K562 (cell line): ENCODE results near the gene RASD2. TPM values are rescaled to one million over a fixed set of nuclear protein-coding genes. Genes with fewer than 3 reads are reported as not detected.

Experiments used
- BACH1 ChIP-seq: fragments of 200-800 bp; sonication (Bioruptor generic); IDR thresholded peaks from 2 replicates; pipeline ENCODE4 v1.6.1; 2016; ENCODE audit warnings: missing genetic modification characterization, missing compliant biosample characterization
- DIDO1 ChIP-seq: fragments of 450-650 bp; IDR thresholded peaks from 2 replicates; pipeline ENCODE4 v1.6.1; 2016; ENCODE audit warnings: low read depth, missing biosample characterization, missing genetic modification characterization
- EP300 ChIP-seq: IDR thresholded peaks from 2 replicates; pipeline ENCODE4 v1.6.1; 2012; ENCODE audit warnings: low read length, improper control_type of control experiment
- HDAC3 ChIP-seq: fragments of 450-650 bp; IDR thresholded peaks from 2 replicates; pipeline ENCODE4 v1.6.1; 2018; ENCODE audit warnings: borderline replicate concordance, mild to moderate bottlenecking, moderate library complexity; ENCODE audit not compliant: partially characterized antibody
- MECOM ChIP-seq: fragments of 250-450 bp; sonication (Bioruptor Pico); IDR thresholded peaks from 2 replicates; pipeline ENCODE4 v1.8.0; 2022; ENCODE audit warnings: inconsistent platforms
- NFRKB ChIP-seq: fragments of 450-650 bp; IDR thresholded peaks from 2 replicates; pipeline ENCODE4 v1.6.1; 2016; ENCODE audit warnings: low read depth
- PRPF4 ChIP-seq: fragments of 200-400 bp; formaldehyde crosslinking; IDR thresholded peaks from one replicate; pipeline ENCODE4 v1.6.1; 2017; ENCODE audit warnings: low read length, low read depth, mild to moderate bottlenecking; ENCODE audit not compliant: insufficient read depth, poor library complexity, severe bottlenecking
- RBBP5 ChIP-seq: fragments of 200-600 bp; sonication (generic); IDR thresholded peaks from 2 replicates; pipeline ENCODE4 v1.6.1; 2012; ENCODE audit warnings: borderline replicate concordance, mild to moderate bottlenecking, low read length, control low read depth, inconsistent platforms; ENCODE audit not compliant: insufficient read depth, poor library complexity, severe bottlenecking
- TEAD1 ChIP-seq, 2 experiments: fragments of 450-650 bp in 1 of 2; sonication (generic) in 1 of 2; formaldehyde crosslinking; IDR thresholded peaks; 2 replicates each; pipeline versions ENCODE4 v1.4.0 to v1.8.0; 2020 to 2022; ENCODE audit warnings: mild to moderate bottlenecking in 2 of 2, missing genetic modification reagents in 1 of 2
- TFAM ChIP-seq: fragments of 250-450 bp; sonication (Bioruptor Pico); conservative IDR thresholded peaks from 2 replicates; pipeline ENCODE4 v1.5.0; 2021; ENCODE audit warnings: mild to moderate bottlenecking, moderate library complexity
- ZFP36 ChIP-seq: fragments of 150-350 bp; IDR thresholded peaks from 2 replicates; pipeline ENCODE4 v1.6.1; 2018; ENCODE audit warnings: low read length, low read depth; ENCODE audit not compliant: partially characterized antibody
- ZNF124 ChIP-seq: sonication (generic); formaldehyde crosslinking; IDR thresholded peaks from 2 replicates; pipeline ENCODE4 v1.8.1; 2022; ENCODE audit warnings: missing genetic modification reagents
- ZNF184 ChIP-seq: sonication (generic); formaldehyde crosslinking; IDR thresholded peaks from 2 replicates; pipeline ENCODE4 v1.5.0; 2020; ENCODE audit warnings: missing genetic modification reagents
- polyA plus RNA-seq, 8 experiments: library from polyadenylated mRNA; depleted of rRNA in 4 of 8; stranded (reverse) in 5 of 8; unstranded in 3 of 8; fragments of >200 nt; fragmentation: Nextera tagmentation in 2 of 8; fragmentation: Illumina TruSeq in 1 of 8; extraction: Ambion mirVana in 2 of 8; extraction: Trizol in 1 of 8; gene quantifications; 2 replicates each; pipeline versions ENCODE4 v1.2.1 to v1.2.3, GENCODE V29; 2011 to 2014; ENCODE audit warnings: inconsistent platforms in 1 of 8, missing spikeins in 1 of 8
- total RNA-seq, 7 experiments: library from RNA; depleted of rRNA in 6 of 7; stranded (reverse); fragments of >200 nt in 6 of 7; fragmentation: Illumina TruSeq in 2 of 7; extraction: Trizol in 2 of 7; gene quantifications; 2 replicates each; pipeline versions ENCODE4 v1.2.1 to v1.2.3, GENCODE V29; 2011 to 2021; ENCODE audit warnings: low replicate concordance in 1 of 7
- TF ChIP-seq, protein P1 (sequence below): conservative IDR thresholded peaks from 2 replicates; pipeline ENCODE4 v1.6.1; 2011; ENCODE audit warnings: low read depth, mild to moderate bottlenecking, low read length; ENCODE audit not compliant: control insufficient read depth
- TF ChIP-seq, protein P2 (sequence below): fragments of 250-450 bp; sonication (Bioruptor Pico); IDR thresholded peaks from 2 replicates; pipeline ENCODE4 v1.8.0; 2022; ENCODE audit warnings: moderate library complexity, mild to moderate bottlenecking, inconsistent platforms
- TF ChIP-seq, protein P3 (sequence below): fragments of 250-450 bp; sonication (Bioruptor Pico); IDR thresholded peaks from 2 replicates; pipeline ENCODE4 v1.5.1; 2021; ENCODE audit warnings: mild to moderate bottlenecking
- TF ChIP-seq, protein P4 (sequence below): fragments of 150-350 bp; IDR thresholded peaks from 2 replicates; pipeline ENCODE4 v1.6.1; 2014; ENCODE audit warnings: low read depth, mild to moderate bottlenecking, low read length, borderline replicate concordance
- TF ChIP-seq, protein P5 (sequence below), 2 experiments: fragments of 450-650 bp; IDR thresholded peaks; 2 replicates each; pipeline ENCODE4 v1.6.1; 2016

The RASD2 gene
- total and polyA plus RNA-seq, 9 of the 15 experiments (the other 6 are each of a cell fraction or from before 2014, with no cell fraction given), result 0.05 TPM; not detected in 8

DNA sequence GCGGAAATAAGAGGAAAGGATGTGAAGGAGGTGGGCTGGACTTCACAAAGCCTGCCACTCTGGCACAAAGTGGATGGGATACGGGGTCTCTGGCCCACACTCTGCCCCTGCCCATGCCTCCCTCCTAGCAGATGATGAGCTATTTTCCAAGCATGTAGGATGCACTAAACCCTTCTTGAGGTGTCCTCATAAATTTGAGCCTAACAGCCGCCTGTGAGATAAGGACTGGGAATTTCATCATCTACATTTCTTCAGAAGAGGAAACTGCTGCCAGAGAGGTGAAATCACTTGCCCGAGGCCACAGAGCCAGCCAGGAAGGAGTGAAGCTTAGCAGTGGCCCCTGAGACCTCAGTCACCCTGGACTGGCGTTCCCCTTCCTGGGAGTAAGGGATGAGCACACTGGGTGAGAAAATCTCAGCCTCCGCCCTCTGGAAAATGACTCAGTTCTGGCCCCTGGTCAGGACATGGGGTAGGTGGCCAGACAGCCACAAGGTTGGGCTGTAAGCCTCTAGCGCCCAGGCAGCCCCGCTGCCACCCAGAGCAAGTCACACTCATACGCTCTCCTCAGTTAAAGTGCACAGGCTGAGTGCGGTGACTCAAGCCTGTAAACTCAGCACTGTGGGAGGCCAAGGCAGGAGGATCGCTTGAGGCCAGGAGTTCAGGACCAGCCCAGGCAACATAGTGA lies 48.6 kb downstream of the RASD2 start (continued):
- TF ChIP-seq, protein P1, sequence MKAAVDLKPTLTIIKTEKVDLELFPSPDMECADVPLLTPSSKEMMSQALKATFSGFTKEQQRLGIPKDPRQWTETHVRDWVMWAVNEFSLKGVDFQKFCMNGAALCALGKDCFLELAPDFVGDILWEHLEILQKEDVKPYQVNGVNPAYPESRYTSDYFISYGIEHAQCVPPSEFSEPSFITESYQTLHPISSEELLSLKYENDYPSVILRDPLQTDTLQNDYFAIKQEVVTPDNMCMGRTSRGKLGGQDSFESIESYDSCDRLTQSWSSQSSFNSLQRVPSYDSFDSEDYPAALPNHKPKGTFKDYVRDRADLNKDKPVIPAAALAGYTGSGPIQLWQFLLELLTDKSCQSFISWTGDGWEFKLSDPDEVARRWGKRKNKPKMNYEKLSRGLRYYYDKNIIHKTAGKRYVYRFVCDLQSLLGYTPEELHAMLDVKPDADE, result no peak
- TF ChIP-seq DIDO1 (tag) (no peak), TEAD1 (CRISPR knock-in tag; IDR thresholded peaks at IDR 0.05) (no peak), HDAC3 (no peak), MECOM (CRISPR knock-in tag) (no peak), EP300 (peak; percentile 55), ZFP36 (peak; percentile 64), NFRKB (no peak), ZNF124 (CRISPR knock-in tag) (no peak), BACH1 (no peak), PRPF4 (no peak), ZNF184 (CRISPR knock-in tag) (no peak), TFAM (CRISPR knock-in tag) (no peak), RBBP5 (no peak)
- TF ChIP-seq, protein P2, sequence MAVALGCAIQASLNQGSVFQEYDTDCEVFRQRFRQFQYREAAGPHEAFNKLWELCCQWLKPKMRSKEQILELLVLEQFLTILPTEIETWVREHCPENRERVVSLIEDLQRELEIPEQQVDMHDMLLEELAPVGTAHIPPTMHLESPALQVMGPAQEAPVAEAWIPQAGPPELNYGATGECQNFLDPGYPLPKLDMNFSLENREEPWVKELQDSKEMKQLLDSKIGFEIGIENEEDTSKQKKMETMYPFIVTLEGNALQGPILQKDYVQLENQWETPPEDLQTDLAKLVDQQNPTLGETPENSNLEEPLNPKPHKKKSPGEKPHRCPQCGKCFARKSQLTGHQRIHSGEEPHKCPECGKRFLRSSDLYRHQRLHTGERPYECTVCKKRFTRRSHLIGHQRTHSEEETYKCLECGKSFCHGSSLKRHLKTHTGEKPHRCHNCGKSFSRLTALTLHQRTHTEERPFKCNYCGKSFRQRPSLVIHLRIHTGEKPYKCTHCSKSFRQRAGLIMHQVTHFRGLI, result no peak
- TF ChIP-seq, protein P3, sequence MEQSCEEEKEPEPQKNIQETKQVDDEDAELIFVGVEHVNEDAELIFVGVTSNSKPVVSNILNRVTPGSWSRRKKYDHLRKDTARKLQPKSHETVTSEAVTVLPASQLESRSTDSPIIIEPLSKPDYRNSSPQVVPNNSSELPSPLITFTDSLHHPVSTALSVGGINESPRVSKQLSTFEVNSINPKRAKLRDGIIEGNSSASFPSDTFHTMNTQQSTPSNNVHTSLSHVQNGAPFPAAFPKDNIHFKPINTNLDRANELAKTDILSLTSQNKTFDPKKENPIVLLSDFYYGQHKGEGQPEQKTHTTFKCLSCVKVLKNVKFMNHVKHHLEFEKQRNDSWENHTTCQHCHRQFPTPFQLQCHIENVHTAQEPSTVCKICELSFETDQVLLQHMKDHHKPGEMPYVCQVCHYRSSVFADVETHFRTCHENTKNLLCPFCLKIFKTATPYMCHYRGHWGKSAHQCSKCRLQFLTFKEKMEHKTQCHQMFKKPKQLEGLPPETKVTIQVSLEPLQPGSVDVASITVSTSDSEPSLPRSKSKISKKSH (CRISPR knock-in tag), result no peak
- TF ChIP-seq, protein P4, sequence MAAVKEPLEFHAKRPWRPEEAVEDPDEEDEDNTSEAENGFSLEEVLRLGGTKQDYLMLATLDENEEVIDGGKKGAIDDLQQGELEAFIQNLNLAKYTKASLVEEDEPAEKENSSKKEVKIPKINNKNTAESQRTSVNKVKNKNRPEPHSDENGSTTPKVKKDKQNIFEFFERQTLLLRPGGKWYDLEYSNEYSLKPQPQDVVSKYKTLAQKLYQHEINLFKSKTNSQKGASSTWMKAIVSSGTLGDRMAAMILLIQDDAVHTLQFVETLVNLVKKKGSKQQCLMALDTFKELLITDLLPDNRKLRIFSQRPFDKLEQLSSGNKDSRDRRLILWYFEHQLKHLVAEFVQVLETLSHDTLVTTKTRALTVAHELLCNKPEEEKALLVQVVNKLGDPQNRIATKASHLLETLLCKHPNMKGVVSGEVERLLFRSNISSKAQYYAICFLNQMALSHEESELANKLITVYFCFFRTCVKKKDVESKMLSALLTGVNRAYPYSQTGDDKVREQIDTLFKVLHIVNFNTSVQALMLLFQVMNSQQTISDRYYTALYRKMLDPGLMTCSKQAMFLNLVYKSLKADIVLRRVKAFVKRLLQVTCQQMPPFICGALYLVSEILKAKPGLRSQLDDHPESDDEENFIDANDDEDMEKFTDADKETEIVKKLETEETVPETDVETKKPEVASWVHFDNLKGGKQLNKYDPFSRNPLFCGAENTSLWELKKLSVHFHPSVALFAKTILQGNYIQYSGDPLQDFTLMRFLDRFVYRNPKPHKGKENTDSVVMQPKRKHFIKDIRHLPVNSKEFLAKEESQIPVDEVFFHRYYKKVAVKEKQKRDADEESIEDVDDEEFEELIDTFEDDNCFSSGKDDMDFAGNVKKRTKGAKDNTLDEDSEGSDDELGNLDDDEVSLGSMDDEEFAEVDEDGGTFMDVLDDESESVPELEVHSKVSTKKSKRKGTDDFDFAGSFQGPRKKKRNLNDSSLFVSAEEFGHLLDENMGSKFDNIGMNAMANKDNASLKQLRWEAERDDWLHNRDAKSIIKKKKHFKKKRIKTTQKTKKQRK, result no peak
- TF ChIP-seq, protein P5, sequence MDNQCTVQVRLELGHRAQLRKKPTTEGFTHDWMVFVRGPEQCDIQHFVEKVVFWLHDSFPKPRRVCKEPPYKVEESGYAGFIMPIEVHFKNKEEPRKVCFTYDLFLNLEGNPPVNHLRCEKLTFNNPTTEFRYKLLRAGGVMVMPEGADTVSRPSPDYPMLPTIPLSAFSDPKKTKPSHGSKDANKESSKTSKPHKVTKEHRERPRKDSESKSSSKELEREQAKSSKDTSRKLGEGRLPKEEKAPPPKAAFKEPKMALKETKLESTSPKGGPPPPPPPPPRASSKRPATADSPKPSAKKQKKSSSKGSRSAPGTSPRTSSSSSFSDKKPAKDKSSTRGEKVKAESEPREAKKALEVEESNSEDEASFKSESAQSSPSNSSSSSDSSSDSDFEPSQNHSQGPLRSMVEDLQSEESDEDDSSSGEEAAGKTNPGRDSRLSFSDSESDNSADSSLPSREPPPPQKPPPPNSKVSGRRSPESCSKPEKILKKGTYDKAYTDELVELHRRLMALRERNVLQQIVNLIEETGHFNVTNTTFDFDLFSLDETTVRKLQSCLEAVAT (IDR thresholded peaks at IDR 0.05), result no peak
